HuH-7 (cell line): ENCODE data around the gene AP1B1.

Experiments
- DNase-seq: peaks from one replicate; pipeline ENCODE4 v3.0.0; 2011; ENCODE audit warnings: low spot score

AP1B1 gene

GRCh38 chr22:29313126-29313575 lies 75.2 kb downstream of the AP1B1 start:
- no peak for DNase-seq

- DNase-seq, result no peak
Observed at GRCh38 chr22:29312218-29313125, 75.9 kb downstream of the AP1B1 start.

GRCh38 chr22:29311464-29312217 lies 76.7 kb downstream of the AP1B1 start:
- no peak for DNase-seq

- DNase-seq, result peak; percentile 80
Observed at GRCh38 chr22:29310863-29311339, 77.5 kb downstream of the AP1B1 start.

DNA sequence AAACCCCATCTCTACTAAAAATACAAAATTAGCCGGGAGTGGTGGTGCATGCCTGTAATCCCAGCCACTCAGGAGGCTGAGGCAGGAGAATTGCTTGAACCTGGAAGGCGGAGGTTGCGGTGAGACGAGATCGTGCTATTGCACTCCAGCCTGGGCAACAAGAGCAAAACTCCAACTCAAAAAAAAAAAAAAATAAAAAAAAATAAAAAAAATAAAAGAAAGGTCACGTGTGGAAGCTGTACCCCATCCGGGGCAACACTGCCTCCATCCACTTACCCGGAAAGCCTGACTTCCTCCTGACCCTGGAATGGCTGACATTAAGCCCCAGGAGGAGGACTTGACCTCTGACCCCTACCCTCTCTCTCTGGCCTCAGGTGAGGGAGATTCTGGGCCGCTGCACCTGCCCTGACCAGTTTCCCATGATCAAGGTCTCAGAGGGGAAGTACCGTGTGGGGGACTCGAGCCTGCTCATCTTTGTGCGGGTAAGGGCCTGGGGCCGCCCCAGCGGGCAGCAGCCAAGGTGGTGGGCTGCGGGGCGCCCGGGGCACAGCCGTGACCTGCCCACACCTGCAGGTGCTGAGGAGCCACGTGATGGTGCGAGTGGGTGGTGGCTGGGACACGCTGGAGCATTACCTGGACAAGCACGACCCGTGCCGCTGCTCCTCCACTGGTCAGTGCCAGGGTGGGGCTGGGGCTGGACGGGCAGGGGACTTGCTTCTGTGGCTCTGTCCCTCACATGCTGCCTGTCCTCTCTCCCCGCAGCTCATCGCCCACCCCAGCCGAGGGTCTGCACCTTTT lies 78.1 kb downstream of the AP1B1 start:
- peak; percentile 17 for DNase-seq

- DNase-seq, result peak; percentile 51
Observed at GRCh38 chr22:29309332-29310064, 78.9 kb downstream of the AP1B1 start.

DNA sequence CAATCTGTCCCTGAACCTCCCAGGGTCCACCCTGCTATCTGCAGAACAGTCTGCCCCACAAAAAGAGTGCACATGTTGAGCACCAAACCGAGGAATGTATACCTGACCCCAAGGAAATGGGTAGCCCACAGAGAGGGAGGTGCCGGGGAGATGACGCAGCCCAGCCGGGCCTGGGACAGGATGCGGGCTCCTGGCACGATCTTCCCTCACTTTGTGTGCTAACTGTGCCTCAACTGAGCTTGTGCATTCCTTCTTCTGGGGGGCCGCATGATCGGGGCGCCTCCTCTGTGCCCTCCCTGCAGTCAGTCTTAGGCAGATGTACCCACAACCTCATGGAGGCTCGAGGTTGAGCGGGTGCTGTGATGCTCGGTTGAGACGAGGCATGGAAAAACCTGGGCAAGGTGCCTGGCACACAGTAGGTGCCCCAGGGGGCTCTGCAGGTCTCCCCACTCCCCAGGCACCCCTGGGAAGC lies 79.5 kb downstream of the AP1B1 start:
- DNase-seq, result peak; percentile 40

DNA sequence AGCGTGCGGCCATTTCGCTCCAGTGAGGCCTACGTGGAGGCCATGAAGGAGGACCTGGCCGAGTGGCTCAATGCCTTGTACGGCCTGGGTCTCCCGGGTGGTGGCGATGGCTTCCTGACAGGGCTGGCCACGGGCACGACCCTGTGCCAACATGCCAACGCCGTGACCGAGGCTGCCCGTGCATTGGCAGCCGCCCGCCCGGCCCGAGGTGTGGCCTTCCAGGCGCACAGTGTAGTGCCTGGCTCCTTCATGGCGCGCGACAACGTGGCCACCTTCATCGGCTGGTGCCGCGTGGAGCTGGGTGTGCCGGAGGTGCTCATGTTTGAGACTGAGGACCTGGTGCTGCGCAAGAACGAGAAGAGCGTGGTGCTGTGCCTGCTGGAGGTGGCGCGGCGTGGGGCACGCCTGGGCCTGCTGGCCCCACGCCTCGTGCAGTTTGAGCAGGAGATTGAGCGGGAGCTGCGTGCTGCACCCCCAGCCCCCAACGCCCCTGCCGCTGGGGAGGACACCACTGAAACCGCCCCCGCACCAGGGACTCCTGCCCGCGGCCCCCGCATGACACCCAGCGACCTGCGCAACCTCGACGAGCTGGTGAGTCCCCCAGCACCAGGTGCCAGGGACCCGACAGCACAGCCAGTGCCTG lies 80.1 kb downstream of the AP1B1 start:
- DNase-seq, result no peak

- DNase-seq, result peak; percentile 75
Observed at GRCh38 chr22:29307596-29308147, 80.7 kb downstream of the AP1B1 start.

DNA sequence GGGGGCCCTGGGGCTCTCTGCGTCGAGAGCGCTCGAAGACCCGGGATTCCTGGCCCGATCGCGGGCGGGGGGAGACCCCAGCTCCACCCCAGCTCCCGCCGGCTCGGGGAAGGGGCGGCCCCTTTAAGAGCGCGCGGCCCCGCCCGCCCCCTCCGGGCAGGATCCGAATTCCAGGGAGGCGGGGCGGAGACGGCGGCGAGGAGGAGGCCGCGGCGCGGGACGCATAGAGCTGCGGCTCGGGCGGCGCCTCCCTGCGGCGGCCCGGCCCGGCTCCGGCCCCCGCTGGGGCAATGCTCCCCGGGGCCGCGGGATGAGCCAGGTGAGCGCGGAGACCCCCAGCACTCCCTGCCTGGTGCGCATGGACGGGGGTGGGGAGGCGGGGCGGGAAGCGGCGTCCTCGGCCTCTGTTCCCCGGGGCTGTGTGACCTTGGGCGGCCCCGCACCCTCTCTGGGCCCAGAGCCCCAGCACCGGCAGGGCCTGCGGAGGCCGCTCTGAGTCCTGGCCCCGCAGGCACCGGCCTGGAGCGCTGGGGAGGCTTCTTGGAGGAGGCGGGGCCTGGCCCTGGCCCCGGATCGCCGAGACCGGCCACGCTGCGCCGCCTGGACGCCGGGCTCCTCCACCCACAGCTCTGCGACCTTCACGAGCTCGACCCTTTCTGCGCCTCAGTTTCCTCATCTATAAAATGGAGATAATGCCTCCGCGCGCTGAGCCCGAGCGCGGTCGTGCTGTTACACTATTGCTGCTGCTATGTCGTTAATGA lies 81.4 kb downstream of the AP1B1 start:
- peak; percentile 98 for DNase-seq

GRCh38 chr22:29306175-29306834 lies 82.1 kb downstream of the AP1B1 start, which contains the start of gene GAS2L1:
TSS of gene GAS2L1 (plus strand) at chr22:29306650. CDS start at chr22:29308106, 1,456 bp downstream.
- peak; percentile 100 for DNase-seq

DNA sequence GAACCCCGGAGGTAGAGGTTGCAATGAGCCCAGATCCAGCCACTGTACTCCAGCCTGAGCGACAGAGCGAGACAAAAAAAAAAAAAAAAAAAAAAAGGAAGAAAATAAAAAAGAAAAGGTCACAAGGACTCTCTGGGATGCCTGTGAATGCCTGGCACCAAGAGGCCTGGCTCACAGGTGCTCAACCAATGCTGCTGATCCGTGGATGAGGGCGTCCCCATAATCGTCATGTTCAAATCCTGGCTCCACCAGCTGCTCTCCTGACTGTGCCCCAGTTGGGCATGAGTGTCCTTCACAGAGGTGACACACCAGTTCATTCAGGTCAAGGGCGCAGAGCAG lies 82.6 kb downstream of the AP1B1 start:
- DNase-seq, result no peak

- DNase-seq, result no peak
Observed at GRCh38 chr22:29302681-29303465, 85.5 kb downstream of the AP1B1 start.

DNA sequence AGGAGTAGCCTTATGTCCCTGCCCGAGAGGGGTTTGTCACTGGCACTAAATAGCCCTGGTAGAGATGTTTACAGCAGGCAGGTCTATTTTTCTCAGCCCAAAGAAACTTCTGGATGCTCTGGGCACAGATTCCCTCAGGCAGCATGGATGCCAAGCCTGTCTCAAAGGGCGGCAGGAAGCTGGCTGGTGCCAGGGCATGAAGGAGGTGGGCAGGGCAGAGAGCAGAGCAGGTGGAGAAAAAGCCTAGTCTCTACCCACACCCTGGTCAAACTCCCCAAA lies 86.0 kb downstream of the AP1B1 start:
- no peak for DNase-seq

GRCh38 chr22:29301716-29302401 lies 86.5 kb downstream of the AP1B1 start:
- no peak for DNase-seq

DNA sequence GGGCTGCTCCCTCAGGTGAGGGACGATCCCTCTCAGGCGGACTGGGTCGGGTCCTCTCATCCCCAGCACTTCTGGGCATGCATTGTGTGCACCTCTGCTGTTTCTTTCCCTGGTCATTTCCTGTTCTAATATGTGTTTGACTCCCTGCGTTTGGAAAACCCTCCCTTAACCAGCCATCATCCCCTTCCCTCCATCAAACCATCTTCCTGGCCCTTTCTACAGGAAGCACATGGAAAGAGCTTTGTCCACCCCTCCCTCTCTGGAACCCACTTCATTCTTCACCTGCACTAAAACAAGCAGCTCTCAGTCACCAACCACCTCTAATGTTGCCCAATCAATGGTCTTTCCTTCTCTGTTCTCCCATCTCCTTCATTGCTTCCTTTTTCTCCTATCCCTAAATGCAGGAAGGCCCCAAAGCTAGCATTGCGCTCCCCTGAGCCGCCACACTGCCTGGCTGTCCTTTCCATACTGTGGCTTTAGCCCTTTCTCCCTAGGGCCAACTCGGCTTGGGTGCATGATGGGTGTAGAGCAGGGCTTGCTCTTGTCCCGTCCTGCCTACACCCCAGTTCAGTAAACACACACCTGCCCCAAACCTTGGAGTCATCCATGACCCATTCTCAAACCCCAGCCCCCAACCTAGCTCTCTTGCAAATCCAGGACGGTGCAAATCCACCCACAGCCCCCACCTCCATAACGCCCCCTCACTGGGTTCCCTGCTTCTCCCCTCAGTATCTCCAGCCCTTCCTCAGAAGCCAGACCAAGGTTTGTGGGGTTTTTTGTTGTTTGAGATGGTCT lies 87.4 kb downstream of the AP1B1 start:
- no peak for DNase-seq

GRCh38 chr22:29300467-29300806 lies 87.9 kb downstream of the AP1B1 start:
- DNase-seq, result no peak
